PFSK-1 (cell line): ENCODE measurements around the gene DOCK1.

Experiments
- FOXP2 ChIP-seq: optimal IDR thresholded peaks from 2 replicates; pipeline ENCODE3; 2011; ENCODE audit warnings: borderline replicate concordance, control low read depth, inconsistent platforms; ENCODE audit not compliant: insufficient read depth; ENCODE audit errors: extremely low read length, extremely low read depth
- POLR2AphosphoS5 ChIP-seq: IDR thresholded peaks from 2 replicates; pipeline ENCODE4 v1.6.1; 2012; ENCODE audit warnings: low read depth, mild to moderate bottlenecking, control low read depth, low read length, moderate library complexity
- TAF1 ChIP-seq: IDR thresholded peaks from 2 replicates; pipeline ENCODE4 v1.6.1; 2012; ENCODE audit warnings: low read length, control low read depth, borderline replicate concordance; ENCODE audit not compliant: insufficient read depth
- TF ChIP-seq, protein P1 (sequence below), 2 experiments: IDR thresholded peaks; 2 replicates each; pipeline versions ENCODE4 v1.6.1 to v1.8.0; 2011 to 2012; ENCODE audit warnings: low read depth in 2 of 2, low read length in 2 of 2, control low read depth in 1 of 2, inconsistent platforms in 1 of 2, mild to moderate bottlenecking in 1 of 2, moderate library complexity in 1 of 2; ENCODE audit not compliant: insufficient read depth in 1 of 2

DNA sequence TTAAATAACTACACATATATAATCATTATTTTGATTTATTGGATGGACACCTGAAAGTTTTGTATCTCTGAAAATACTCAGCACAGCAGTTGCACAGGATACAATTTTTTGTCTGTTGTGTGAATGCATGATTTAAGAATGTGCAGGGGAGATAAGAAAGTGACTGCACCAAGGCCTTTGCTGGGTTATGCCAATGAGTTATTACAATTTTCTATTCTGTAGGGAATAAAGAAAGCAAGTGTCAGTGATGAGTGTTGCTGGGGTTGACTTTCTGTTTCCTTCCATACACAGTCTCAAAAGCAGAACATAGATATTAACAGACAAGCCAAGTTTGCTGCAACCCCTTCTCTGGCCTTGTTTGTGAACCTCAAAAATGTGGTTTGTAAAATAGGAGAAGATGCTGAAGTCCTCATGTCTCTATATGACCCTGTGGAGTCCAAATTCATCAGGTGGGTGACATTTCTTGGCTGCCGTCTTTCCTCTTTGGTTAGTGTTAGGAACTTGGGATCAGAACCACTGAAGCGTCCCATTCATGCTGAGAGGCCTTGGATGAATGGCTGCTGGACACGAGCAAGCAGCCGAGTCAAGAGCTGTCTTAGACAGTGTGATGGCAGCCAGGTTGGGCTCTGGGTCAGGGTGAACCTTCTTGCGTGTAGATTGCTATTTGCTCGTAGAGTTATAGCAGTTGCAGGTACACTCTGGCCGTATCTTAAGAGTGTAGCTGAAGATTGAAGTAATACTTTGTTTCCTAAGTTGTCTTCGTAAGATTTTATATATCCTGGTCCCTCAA lies 92.8 kb downstream of the DOCK1 start:
- TF ChIP-seq TAF1 (no peak), POLR2AphosphoS5 (no peak), FOXP2 (no peak)
- TF ChIP-seq, protein P1, sequence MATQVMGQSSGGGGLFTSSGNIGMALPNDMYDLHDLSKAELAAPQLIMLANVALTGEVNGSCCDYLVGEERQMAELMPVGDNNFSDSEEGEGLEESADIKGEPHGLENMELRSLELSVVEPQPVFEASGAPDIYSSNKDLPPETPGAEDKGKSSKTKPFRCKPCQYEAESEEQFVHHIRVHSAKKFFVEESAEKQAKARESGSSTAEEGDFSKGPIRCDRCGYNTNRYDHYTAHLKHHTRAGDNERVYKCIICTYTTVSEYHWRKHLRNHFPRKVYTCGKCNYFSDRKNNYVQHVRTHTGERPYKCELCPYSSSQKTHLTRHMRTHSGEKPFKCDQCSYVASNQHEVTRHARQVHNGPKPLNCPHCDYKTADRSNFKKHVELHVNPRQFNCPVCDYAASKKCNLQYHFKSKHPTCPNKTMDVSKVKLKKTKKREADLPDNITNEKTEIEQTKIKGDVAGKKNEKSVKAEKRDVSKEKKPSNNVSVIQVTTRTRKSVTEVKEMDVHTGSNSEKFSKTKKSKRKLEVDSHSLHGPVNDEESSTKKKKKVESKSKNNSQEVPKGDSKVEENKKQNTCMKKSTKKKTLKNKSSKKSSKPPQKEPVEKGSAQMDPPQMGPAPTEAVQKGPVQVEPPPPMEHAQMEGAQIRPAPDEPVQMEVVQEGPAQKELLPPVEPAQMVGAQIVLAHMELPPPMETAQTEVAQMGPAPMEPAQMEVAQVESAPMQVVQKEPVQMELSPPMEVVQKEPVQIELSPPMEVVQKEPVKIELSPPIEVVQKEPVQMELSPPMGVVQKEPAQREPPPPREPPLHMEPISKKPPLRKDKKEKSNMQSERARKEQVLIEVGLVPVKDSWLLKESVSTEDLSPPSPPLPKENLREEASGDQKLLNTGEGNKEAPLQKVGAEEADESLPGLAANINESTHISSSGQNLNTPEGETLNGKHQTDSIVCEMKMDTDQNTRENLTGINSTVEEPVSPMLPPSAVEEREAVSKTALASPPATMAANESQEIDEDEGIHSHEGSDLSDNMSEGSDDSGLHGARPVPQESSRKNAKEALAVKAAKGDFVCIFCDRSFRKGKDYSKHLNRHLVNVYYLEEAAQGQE (IDR thresholded peaks at IDR 0.05; ENCODE audit: insufficient read depth in 1 of 2, low read depth in 2 of 2, low read length in 2 of 2) = no peak
